KOPT-K1 (cell line): ENCODE results near the gene RPL36A.

Experiments
- H3K27ac ChIP-seq: fragments of 200-600 bp; sonication (generic); 2 replicates; pipeline ENCODE4 v1.5.1; 2016; ENCODE audit warnings: antibody characterized with exemption, mild to moderate bottlenecking, low read depth, low read length; ENCODE audit not compliant: poor library complexity, severe bottlenecking
- H3K36me3 ChIP-seq: fragments of 200-600 bp; sonication (generic); 2 replicates; pipeline ENCODE4 v1.5.1; 2017; ENCODE audit warnings: antibody characterized with exemption, mild to moderate bottlenecking, low read length, moderate library complexity; ENCODE audit not compliant: insufficient read depth
- H3K9me3 ChIP-seq: fragments of 200-600 bp; sonication (generic); 2 replicates; pipeline ENCODE4 v1.5.1; 2017; ENCODE audit warnings: antibody characterized with exemption, low read length, mild to moderate bottlenecking; ENCODE audit not compliant: insufficient read depth, poor library complexity, severe bottlenecking

Gene RPL36A

DNA sequence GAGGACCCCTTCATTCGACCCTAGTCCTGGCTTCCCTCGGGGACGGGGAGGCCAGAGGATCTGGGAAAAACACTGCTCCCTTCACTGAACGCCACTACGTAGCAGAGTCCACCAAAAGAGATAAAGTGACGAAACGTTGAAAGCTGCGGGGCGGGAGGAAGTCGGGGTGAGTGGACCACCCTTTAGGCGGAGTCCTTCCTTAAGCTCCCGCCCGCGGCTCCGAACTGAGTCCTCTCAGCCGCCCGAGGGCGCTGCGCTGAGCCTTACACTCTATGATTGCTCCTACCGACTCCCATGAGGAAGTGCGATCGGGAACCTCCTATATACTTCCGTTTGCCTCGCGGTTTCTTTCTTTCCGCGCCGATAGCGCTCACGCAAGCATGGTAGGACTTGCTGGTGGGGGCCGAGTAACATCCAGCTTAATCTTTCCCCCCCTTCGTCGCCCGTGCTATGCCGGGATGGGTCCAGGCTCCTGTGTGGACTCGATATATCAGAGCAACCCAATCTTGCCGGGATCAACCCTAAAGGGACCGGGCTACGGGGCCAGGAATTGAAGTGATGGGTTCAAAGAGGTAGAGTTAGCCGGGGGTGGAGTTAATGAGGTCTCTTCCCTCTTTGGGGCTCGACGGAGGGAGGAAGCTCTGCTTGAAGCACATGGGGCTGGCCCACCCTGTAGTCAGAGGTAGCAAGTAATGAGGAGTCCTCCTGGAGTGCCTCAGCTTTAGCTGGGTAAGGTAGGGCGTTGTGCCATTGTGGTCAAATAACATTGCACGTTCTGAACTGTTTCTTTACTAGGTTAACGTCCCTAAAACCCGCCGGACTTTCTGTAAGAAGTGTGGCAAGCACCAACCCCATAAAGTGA lies at the start of gene RPL36A:
RPL36A (plus strand) TSS at position 348 of the 862 bp plus-strand sequence; CDS start at position 381, 33 bp downstream.
- no peaks in the 10 kb centered on the region for H3K9me3 ChIP-seq
- H3K36me3 ChIP-seq = peaks cover 43% of the 10 kb centered on the region
- peak within 1 kb of the TSS; percentile 81 for H3K27ac ChIP-seq

DNA sequence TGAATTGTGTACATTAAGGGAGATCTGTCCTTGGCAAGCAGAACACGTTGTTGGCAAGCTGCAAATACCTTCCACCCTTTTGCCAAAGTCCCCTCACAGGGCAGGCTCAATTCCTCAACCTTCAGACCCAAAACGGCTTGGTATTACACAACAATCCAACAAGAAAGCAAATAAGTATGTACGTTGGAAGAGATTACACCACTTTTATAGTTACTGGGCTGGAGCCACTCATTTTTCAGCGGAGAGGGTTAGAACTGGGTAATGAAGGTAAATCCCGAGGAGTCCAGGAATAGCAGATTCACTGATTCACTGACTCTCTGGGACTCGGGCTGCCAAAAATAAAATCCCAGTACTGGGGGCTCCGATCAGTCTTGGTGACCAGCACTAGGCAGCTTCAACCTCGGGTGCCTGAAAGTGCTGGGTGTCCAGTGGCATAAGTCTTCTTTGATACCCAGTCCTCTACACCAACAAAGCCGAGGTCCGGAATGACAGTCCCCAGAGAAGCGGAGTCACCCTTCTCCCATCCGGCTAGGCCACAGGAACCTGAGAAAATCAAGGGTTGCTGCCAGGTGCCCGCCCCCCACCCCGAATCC lies 42.9 kb upstream of the RPL36A start:
- Histone ChIP-seq H3K36me3 (peaks cover 37% of the 10 kb centered on the region), H3K9me3 (no peaks in the 10 kb centered on the region), H3K27ac (peak overlapping the region; percentile 91)

DNA sequence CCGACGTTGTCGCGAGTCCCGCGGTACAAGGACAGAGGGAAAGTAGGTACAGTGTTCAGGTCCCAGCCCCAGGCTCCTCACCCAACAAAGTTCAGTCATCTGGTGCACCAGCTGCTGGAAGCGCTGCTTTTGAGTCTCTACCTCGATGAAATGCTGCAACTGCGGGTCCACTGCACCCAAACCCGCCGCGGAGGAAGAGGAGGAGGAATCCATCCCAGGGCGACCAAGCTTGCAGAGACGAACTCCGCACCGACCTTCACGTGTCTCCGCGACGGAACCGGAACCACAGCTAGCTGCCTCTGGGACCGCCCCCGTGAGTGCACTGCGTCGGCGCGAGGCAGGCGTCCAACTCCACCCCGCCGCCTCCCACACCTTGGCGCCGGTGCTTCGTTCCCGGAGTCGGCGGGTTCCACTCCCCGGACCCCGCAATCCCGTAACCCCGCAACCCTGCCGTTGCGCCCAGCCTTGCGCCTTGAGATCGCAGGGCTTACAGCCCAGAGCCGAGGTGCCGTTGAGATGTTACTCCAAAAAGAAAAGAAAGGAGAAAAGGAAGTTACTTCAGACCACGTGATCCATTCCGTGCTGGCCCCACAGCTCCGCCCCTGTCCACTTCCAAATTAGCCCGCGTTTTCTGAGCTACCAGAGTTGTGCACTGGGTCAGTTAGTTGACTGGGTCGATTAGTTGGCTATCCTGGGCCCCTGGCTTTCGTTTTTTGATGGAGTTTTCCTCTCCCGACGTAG lies 42.2 kb upstream of the RPL36A start, which contains the start of gene TIMM8A:
TIMM8A (minus strand) TSS at position 291 of the 741 bp plus-strand sequence; CDS start at position 213, 78 bp downstream.
- Histone ChIP-seq H3K9me3 (no peaks in the 10 kb centered on the region), H3K36me3 (peaks cover 32% of the 10 kb centered on the region)

DNA sequence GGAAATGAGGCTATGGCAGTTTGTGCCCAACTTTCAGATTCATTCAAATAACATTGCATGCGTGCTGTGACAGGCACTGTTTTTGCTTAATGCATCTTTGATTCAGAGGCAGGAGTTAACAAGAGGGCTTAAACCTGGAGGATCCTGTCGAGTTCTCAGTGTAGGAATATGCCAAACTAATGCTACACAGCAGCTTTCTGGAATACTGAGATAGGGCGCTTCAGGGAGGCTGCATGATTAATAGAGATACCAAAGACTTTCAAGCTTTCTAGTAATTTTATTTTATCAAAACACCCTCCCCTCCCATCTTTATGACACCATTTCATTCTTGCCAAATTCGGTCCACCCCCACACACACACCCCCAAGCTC lies 41.6 kb upstream of the RPL36A start:
- peaks cover 27% of the 10 kb centered on the region for H3K36me3 ChIP-seq
- H3K9me3 ChIP-seq = no peaks in the 10 kb centered on the region
- peak overlapping the region; percentile 91 for H3K27ac ChIP-seq

More for the DNA sequence above, 42.2 kb upstream of the RPL36A start, which contains the start of gene TIMM8A:
- H3K27ac ChIP-seq = peak within 1 kb of the TSS; percentile 91

DNA sequence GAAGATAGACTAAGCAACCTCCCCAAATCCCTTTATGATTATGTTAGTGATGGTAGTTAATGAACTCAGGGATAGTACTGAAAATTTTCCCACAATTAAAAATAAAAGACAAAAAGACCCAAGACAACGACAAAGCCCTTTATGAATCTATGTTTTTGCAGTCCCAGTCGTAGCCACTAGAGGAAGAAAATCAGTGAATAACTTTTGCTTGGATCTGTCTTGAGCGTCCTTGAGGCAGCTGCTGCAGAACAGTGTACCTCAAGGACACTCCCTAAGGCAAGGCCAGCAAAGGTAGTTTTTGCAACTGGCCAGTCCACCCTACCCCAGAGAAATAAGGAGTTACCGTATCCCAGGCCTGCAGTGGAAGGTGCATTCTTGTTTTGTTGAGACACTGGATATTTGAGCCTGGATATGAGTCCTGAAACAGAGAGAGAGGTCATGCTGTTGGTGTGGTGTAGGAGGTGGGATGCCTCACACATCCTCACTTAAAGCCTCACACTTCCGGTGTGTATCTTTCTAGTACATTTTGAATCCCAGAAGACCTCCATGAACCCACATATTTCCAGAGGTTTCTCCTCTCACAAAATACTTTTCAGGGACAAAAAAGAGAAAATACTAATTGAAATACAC lies 33.5 kb upstream of the RPL36A start:
- H3K27ac ChIP-seq = no peak overlapping the region
- H3K9me3 ChIP-seq = no peaks in the 10 kb centered on the region
- no peaks in the 10 kb centered on the region for H3K36me3 ChIP-seq

DNA sequence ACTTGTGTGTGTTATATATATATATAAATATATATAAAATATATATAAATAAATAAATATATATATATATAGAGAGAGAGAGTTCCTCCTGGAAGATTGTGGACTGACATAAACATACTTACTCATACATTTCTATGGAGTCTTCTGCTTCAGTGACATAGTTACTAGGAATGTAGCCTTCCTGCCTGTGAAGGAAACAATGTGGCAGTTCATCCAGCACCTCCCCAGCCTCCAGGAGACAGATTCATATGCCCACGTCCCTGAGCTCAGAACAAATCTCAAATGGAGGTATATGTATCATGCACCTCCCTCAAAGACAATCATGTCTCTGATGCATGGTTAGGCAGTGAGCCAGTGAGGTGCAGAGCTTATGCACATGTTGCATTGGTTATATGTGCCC lies 30.8 kb upstream of the RPL36A start:
- Histone ChIP-seq H3K9me3 (no peaks in the 10 kb centered on the region), H3K36me3 (no peaks in the 10 kb centered on the region), H3K27ac (no peak overlapping the region)

DNA sequence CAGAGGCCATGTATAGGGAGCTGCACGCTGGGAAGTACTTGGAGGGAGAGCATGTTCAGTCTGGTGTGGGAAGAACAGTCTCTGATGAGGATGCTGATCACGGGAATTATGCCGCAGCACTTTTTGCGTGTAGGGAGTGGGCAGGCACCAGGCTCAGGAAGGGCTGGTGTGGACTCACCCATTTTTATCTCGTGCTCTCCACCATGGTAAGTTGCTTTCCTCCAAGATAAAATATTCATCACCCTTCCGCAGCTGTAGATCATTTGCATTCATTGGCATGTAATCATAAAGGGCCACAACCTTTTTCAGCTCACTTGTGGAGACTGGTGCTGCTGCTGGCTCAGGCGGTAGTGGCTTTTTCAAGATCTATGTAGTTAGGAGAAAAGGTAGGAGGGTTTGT lies 30.4 kb upstream of the RPL36A start:
- Histone ChIP-seq H3K9me3 (no peaks in the 10 kb centered on the region), H3K27ac (no peak overlapping the region), H3K36me3 (no peaks in the 10 kb centered on the region)

DNA sequence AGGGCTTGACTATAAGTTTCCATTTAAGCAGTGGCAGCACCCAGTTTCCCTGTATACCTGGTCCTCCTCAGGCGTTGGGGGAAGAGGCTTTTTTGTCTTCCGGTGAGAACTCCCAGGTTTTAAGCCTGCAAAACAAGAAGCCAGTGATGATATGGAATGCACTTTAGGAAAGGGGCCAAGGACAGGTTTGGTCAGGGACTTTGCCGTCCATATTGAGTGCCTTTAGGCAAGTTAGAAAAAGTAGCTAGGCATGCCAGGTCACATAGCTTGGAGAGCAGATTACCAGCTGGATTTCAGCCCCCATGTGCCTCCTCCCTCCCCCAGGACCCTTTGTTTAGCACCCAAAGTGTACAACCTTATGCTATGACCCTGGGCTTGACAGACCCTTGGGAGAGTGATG lies 28.7 kb upstream of the RPL36A start:
- H3K9me3 ChIP-seq = no peaks in the 10 kb centered on the region
- H3K36me3 ChIP-seq = no peaks in the 10 kb centered on the region
- H3K27ac ChIP-seq = no peak overlapping the region

DNA sequence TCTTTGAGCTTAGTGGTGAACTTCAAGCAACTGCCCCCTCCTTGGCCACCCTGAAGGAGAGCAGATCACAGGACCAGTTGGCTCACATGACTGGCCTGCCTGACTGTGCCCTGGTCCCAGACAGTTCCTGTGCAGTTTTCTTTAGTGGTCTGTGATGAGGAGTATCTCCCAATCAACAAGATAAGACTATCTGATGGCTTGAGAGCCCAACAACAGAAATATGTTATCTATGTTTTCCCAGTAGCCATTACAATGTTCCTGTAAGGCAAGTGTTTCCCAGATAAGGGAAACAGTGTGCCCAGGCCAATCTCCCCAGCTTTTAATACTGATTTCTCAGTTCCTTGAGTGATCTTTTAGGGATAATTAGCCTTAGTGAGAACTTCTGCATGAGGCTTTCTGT lies 28.1 kb upstream of the RPL36A start:
- Histone ChIP-seq H3K27ac (no peak overlapping the region), H3K9me3 (no peaks in the 10 kb centered on the region), H3K36me3 (no peaks in the 10 kb centered on the region)

DNA sequence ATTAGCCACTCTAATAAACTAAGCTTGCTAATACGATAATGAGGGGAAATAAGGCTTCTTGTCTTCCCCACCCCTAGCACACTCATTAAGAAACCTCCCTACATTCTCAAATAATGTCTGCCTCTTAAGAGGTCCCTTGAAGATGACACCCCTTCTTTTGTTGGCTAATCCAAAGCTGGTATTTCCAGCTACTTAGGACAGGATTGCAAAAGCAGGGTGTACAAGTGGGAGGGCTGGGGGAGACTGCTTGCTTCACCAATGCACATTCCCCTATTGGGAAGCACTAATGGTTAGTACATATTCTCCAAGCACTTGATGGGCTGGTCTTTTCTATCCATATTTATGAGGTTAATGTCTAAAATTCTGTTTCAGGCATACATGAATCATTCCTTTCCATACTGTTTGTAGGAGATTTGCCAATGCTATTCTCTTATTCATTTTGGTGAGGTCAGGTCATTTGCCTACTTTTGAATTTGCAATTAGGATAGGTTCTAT lies 25.5 kb upstream of the RPL36A start:
- no peaks in the 10 kb centered on the region for H3K9me3 ChIP-seq
- H3K27ac ChIP-seq = no peak overlapping the region
- H3K36me3 ChIP-seq = no peaks in the 10 kb centered on the region

DNA sequence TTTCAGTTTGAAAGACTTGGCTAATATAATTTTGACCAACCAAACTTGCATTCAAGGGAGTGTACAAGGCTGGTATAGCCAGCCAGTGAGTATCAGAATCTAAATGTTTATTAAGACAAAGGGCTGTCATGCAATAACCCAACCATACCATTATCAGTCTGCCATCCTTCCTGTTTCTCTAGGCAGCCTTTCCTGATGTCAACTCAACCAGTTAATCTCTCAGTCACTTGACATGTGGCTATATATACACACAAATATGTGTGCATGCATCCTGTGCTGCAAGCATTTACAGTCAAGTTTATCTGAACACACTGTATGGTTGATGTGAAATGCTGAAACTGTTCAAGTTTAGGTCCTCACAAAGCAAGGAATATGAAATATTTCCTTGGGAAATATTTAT lies 22.0 kb upstream of the RPL36A start:
- Histone ChIP-seq H3K36me3 (no peaks in the 10 kb centered on the region), H3K27ac (no peak overlapping the region), H3K9me3 (no peaks in the 10 kb centered on the region)

DNA sequence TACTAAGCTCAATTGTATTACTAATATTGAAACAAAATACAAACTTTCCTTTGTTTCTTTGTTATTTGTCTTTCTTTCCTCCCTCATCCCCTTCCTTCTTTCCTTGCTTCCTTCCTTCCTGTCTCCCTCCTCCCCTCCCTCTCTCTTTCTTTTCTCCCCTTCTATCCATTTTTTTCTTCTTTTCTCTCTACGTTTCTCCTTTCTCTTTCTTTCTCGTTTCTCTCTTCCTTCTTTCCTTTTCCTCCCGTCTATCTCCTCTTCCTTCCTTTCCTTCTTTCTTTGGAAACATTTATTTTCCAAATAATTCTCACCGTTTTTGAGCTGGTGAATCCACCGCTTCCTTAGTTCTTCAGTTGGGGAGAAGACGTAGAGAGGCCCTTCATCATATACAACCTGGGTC lies 21.1 kb upstream of the RPL36A start:
- H3K27ac ChIP-seq = no peak overlapping the region
- no peaks in the 10 kb centered on the region for H3K36me3 ChIP-seq
- H3K9me3 ChIP-seq = no peaks in the 10 kb centered on the region

DNA sequence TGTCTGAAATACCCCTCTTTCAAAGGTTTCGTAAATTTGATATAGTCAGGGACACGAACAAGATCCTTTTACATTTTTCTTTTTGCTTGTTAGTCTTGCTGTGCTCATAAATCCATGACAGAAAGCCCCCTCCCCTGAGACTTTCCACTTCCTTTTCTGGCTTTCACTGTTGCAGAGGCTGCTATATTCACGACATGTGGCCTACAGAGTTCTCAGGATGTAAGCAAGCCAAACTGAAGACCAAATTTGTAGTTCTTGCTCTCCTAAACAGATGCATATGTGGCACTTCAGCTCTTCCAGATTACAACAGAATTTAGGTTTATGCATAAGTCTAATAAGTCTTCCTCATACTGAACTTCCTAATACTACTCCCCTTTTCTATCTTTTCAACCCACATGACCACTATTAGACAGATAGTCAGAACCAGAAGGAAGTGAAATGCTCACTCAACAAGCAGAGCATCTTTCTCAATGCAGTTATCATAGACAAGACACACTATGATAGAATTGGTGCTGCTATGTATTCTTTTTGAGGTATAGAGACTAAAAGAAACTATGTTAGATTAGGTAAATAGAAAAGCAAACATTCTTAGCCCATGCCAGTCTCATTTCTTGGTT lies 19.8 kb upstream of the RPL36A start:
- Histone ChIP-seq H3K27ac (no peak overlapping the region), H3K36me3 (no peaks in the 10 kb centered on the region), H3K9me3 (no peaks in the 10 kb centered on the region)

DNA sequence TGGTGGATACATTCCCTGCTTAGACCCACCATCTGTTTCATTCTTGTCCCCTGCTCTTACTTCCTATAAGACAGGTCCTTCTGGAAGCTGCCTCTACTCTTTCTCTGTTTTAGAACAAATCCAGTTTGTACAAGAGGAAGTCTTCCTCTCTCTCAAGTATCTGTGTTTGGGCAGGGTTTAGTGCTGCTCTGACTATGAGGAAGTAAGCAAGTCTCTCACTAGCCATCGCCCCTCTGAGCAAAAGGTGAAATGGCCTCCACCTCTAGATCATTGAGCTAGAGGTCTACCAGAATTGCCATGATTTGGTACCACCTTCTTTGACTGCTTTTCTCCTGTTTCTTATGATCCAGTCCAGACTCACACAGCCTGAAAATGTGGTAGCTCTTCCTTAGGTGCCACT lies 13.3 kb upstream of the RPL36A start:
- no peak overlapping the region for H3K27ac ChIP-seq
- no peaks in the 10 kb centered on the region for H3K9me3 ChIP-seq
- no peaks in the 10 kb centered on the region for H3K36me3 ChIP-seq
